K562 (cell line): ENCODE results near the gene TPD52L1. TPM values are rescaled to one million over a fixed set of nuclear protein-coding genes. Genes with fewer than 3 reads are reported as not detected.
A peak's percentile ranks its signal among the peaks of the same experiment; 100 is the strongest.

Experiments used
- ARID1B ChIP-seq: fragments of 450-650 bp; IDR thresholded peaks from 2 replicates; pipeline ENCODE4 v1.6.1; 2016; ENCODE audit warnings: antibody characterized with exemption, mild to moderate bottlenecking, inconsistent platforms
- CBFA2T2 ChIP-seq: fragments of 450-650 bp; conservative IDR thresholded peaks from 2 replicates; pipeline ENCODE4 v1.6.1; 2017; ENCODE audit warnings: mild to moderate bottlenecking
- CBFA2T3 ChIP-seq: fragments of 450-650 bp; IDR thresholded peaks from 2 replicates; pipeline ENCODE4 v1.6.1; 2017
- CEBPG ChIP-seq, 3 experiments: fragments of 200-800 bp in 1 of 3; sonication (Bioruptor generic) in 1 of 3; sonication (generic) in 1 of 3; formaldehyde crosslinking in 1 of 3; IDR thresholded peaks in 2 of 3; conservative IDR thresholded peaks in 1 of 3; 2 replicates each; pipeline versions ENCODE4 v1.6.1 to v1.8.0; 2016 to 2022; ENCODE audit warnings: missing compliant biosample characterization in 2 of 3, missing genetic modification characterization in 2 of 3, mild to moderate bottlenecking in 1 of 3, missing genetic modification reagents in 1 of 3
- DDX20 ChIP-seq: fragments of 450-650 bp; IDR thresholded peaks from 2 replicates; pipeline ENCODE4 v1.6.1; 2016; ENCODE audit warnings: missing genetic modification characterization, low read depth, mild to moderate bottlenecking, missing compliant biosample characterization, moderate library complexity
- DPF2 ChIP-seq: fragments of 450-650 bp; IDR thresholded peaks from 2 replicates; pipeline ENCODE4 v1.6.1; 2016
- ELF1 ChIP-seq: fragments of 200-800 bp; sonication (Bioruptor generic); IDR thresholded peaks from 2 replicates; pipeline ENCODE4 v1.6.1; 2016; ENCODE audit warnings: missing genetic modification characterization, missing compliant biosample characterization
- KLF13 ChIP-seq: fragments of 450-650 bp; IDR thresholded peaks from 2 replicates; pipeline ENCODE4 v1.6.1; 2016; ENCODE audit warnings: missing genetic modification characterization, low read depth, mild to moderate bottlenecking, missing compliant biosample characterization, moderate library complexity, borderline replicate concordance
- NCOA4 ChIP-seq: fragments of 450-650 bp; IDR thresholded peaks from 2 replicates; pipeline ENCODE4 v1.6.1; 2018; ENCODE audit warnings: mild to moderate bottlenecking; ENCODE audit not compliant: partially characterized antibody
- SRF ChIP-seq, 2 experiments: fragments of 250-450, 450-650 bp in 1 of 2; sonication (Bioruptor Pico) in 1 of 2; sonication (generic) in 1 of 2; formaldehyde crosslinking; IDR thresholded peaks; 2 replicates each; pipeline versions ENCODE4 v1.5.0 to v1.5.1; 2020 to 2022; ENCODE audit warnings: mild to moderate bottlenecking in 1 of 2, missing genetic modification reagents in 1 of 2
- TAF1 ChIP-seq: IDR thresholded peaks from 2 replicates; pipeline ENCODE4 v1.6.1; 2011; ENCODE audit warnings: mild to moderate bottlenecking, low read length, moderate library complexity; ENCODE audit not compliant: insufficient read depth, control insufficient read depth, severe bottlenecking; ENCODE audit errors: extremely low read depth
- TAF9B ChIP-seq: fragments of 450-650 bp; IDR thresholded peaks from 2 replicates; pipeline ENCODE4 v1.6.1; 2018; ENCODE audit warnings: mild to moderate bottlenecking; ENCODE audit not compliant: partially characterized antibody
- TEAD4 ChIP-seq, 2 experiments: sonication (generic) in 1 of 2; formaldehyde crosslinking in 1 of 2; IDR thresholded peaks; 2 replicates each; pipeline versions ENCODE4 v1.6.1 to v1.8.0; 2012 to 2022; ENCODE audit warnings: borderline replicate concordance in 1 of 2, inconsistent platforms in 1 of 2, low read length in 1 of 2, mild to moderate bottlenecking in 1 of 2, missing genetic modification reagents in 1 of 2
- ZNF644 ChIP-seq: fragments of 200-800 bp; sonication (Bioruptor generic); IDR thresholded peaks from 2 replicates; pipeline ENCODE4 v1.6.1; 2016; ENCODE audit warnings: low read depth, missing genetic modification characterization, missing compliant biosample characterization
- polyA plus RNA-seq, 8 experiments: library from polyadenylated mRNA; depleted of rRNA in 4 of 8; stranded (reverse) in 5 of 8; unstranded in 3 of 8; fragments of >200 nt; fragmentation: Nextera tagmentation in 2 of 8; fragmentation: Illumina TruSeq in 1 of 8; extraction: Ambion mirVana in 2 of 8; extraction: Trizol in 1 of 8; gene quantifications; 2 replicates each; pipeline versions ENCODE4 v1.2.1 to v1.2.3, GENCODE V29; 2011 to 2014; ENCODE audit warnings: inconsistent platforms in 1 of 8, missing spikeins in 1 of 8
- total RNA-seq, 7 experiments: library from RNA; depleted of rRNA in 6 of 7; stranded (reverse); fragments of >200 nt in 6 of 7; fragmentation: Illumina TruSeq in 2 of 7; extraction: Trizol in 2 of 7; gene quantifications; 2 replicates each; pipeline versions ENCODE4 v1.2.1 to v1.2.3, GENCODE V29; 2011 to 2021; ENCODE audit warnings: low replicate concordance in 1 of 7
- TF ChIP-seq, protein P1 (sequence below): fragments of 250-450 bp; sonication (Bioruptor Pico); IDR thresholded peaks from 2 replicates; pipeline ENCODE4 v1.8.0; 2022; ENCODE audit warnings: inconsistent platforms
- TF ChIP-seq, protein P2 (sequence below): sonication (generic); formaldehyde crosslinking; IDR thresholded peaks from 2 replicates; pipeline ENCODE4 v1.8.0; 2022; ENCODE audit warnings: mild to moderate bottlenecking, missing genetic modification reagents
- TF ChIP-seq, protein P3 (sequence below): fragments of 200-800 bp; sonication (Bioruptor generic); IDR thresholded peaks from 2 replicates; pipeline ENCODE4 v1.6.1; 2016; ENCODE audit warnings: missing genetic modification characterization, missing compliant biosample characterization

TPD52L1 gene
- total and polyA plus RNA-seq, 9 of the 15 experiments (the other 6 are each of a cell fraction or from before 2014, with no cell fraction given), result 12.9 to 149 (median 75.7) TPM

DNA sequence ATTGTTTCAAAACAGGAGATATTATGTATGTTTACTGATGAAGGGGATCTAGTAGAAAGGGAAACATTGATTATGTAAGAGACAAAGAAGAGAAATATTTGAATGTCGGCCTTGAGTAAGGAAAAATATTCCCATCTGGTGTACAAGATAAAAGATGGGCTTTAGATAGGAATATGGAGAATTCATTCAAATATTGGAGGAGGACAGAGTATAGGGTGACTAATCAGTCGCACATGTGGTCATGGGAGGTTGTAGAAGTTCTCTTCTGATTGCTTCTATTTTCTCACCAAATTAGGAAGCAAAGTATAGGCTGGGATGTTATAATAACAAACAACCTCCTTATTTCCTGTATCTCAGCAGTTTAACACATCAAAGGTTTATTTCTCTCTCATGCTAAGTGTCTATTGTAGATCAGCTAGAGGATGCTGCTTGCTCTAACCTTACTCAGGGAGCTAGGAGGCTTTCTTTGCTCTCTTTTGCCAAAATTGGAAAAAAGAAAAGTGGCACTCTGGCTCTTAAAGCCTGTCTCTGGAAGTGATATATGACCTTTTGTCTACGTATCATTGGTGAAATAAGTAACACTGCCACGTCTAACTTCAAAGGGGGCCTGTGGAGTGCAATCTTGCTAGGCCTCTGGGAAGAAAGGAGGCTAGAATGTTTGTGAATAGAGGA, 149.4 kb downstream of the TPD52L1 start (continued):
- TF ChIP-seq KLF13 (no peak), SRF (CRISPR knock-in tag; IDR thresholded peaks at IDR 0.05) (peak in 1 of 2 experiments; percentile 91; a peak in 2 of 4 replicates), TAF1 (peak; percentile 7), TAF9B (peak; percentile 10), TEAD4 (IDR thresholded peaks at IDR 0.05; ENCODE audit: low read length) (peak; percentile 70; the same call in 1 of the 2 replicates), TEAD4 (CRISPR knock-in tag; IDR thresholded peaks at IDR 0.05; ENCODE audit: borderline replicate concordance) (no peak), CBFA2T3 (peak; percentile 74), DPF2 (peak; percentile 83), NCOA4 (no peak), DDX20 (peak; percentile 27; the same call in 1 of the 2 replicates), ARID1B (peak; percentile 87), ZNF644 (tag) (peak; percentile 73; the same call in 1 of the 2 replicates), ELF1 (tag) (peak; percentile 60; the same call in 1 of the 2 replicates), CBFA2T2 (peak; percentile 36), CEBPG (CRISPR knock-in tag; IDR thresholded peaks at IDR 0.05) (no peak), CEBPG (tag; conservative IDR thresholded peaks at IDR 0.05 in 1 of 2, IDR thresholded peaks at IDR 0.05 in 1 of 2) (peak in 1 of 2 experiments; percentile 65; a peak in 2 of 4 replicates)
- TF ChIP-seq, protein P1, sequence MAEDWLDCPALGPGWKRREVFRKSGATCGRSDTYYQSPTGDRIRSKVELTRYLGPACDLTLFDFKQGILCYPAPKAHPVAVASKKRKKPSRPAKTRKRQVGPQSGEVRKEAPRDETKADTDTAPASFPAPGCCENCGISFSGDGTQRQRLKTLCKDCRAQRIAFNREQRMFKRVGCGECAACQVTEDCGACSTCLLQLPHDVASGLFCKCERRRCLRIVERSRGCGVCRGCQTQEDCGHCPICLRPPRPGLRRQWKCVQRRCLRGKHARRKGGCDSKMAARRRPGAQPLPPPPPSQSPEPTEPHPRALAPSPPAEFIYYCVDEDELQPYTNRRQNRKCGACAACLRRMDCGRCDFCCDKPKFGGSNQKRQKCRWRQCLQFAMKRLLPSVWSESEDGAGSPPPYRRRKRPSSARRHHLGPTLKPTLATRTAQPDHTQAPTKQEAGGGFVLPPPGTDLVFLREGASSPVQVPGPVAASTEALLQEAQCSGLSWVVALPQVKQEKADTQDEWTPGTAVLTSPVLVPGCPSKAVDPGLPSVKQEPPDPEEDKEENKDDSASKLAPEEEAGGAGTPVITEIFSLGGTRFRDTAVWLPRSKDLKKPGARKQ (CRISPR knock-in tag), result no peak
- TF ChIP-seq, protein P2, sequence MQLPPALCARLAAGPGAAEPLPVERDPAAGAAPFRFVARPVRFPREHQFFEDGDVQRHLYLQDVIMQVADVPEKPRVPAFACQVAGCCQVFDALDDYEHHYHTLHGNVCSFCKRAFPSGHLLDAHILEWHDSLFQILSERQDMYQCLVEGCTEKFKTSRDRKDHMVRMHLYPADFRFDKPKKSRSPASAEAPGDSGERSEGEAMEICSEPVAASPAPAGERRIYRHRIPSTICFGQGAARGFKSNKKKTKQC (CRISPR knock-in tag), result no peak
- TF ChIP-seq, protein P3, sequence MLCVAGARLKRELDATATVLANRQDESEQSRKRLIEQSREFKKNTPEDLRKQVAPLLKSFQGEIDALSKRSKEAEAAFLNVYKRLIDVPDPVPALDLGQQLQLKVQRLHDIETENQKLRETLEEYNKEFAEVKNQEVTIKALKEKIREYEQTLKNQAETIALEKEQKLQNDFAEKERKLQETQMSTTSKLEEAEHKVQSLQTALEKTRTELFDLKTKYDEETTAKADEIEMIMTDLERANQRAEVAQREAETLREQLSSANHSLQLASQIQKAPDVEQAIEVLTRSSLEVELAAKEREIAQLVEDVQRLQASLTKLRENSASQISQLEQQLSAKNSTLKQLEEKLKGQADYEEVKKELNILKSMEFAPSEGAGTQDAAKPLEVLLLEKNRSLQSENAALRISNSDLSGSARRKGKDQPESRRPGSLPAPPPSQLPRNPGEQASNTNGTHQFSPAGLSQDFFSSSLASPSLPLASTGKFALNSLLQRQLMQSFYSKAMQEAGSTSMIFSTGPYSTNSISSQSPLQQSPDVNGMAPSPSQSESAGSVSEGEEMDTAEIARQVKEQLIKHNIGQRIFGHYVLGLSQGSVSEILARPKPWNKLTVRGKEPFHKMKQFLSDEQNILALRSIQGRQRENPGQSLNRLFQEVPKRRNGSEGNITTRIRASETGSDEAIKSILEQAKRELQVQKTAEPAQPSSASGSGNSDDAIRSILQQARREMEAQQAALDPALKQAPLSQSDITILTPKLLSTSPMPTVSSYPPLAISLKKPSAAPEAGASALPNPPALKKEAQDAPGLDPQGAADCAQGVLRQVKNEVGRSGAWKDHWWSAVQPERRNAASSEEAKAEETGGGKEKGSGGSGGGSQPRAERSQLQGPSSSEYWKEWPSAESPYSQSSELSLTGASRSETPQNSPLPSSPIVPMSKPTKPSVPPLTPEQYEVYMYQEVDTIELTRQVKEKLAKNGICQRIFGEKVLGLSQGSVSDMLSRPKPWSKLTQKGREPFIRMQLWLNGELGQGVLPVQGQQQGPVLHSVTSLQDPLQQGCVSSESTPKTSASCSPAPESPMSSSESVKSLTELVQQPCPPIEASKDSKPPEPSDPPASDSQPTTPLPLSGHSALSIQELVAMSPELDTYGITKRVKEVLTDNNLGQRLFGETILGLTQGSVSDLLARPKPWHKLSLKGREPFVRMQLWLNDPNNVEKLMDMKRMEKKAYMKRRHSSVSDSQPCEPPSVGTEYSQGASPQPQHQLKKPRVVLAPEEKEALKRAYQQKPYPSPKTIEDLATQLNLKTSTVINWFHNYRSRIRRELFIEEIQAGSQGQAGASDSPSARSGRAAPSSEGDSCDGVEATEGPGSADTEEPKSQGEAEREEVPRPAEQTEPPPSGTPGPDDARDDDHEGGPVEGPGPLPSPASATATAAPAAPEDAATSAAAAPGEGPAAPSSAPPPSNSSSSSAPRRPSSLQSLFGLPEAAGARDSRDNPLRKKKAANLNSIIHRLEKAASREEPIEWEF (CRISPR knock-in tag), result 0 out of 2 replicates have a peak, but pooled peaks have one; percentile 76
